Smooth muscle cell (in vitro differentiated cells): ENCODE measurements around the gene FAT1. TPM values are rescaled to one million over a fixed set of nuclear protein-coding genes. Genes with fewer than 3 reads are reported as not detected.
A peak's percentile ranks its signal among the peaks of the same experiment; 100 is the strongest.

Experiments used
- DNase-seq: peaks from one replicate; lab custom pipeline; 2025; ENCODE audit not compliant: unreplicated experiment; lab: John Stamatoyannopoulos, UW
- H2AFZ ChIP-seq: fragments of 200-600 bp; sonication (generic); 2 replicates; pipeline ENCODE4 v1.6.0; 2016; ENCODE audit warnings: antibody characterized with exemption, low read depth, mild to moderate bottlenecking
- H3F3A ChIP-seq: fragments of 200-600 bp; sonication (generic); 2 replicates; pipeline ENCODE4 v1.6.0; 2017; ENCODE audit warnings: antibody characterized with exemption, low read depth
- H3K27ac ChIP-seq: fragments of 200-600 bp; sonication (generic); 2 replicates; pipeline ENCODE4 v1.5.1; 2016; ENCODE audit warnings: low read depth, mild to moderate bottlenecking
- H3K27me3 ChIP-seq: fragments of 200-600 bp; sonication (generic); 2 replicates; pipeline ENCODE4 v1.6.1; 2016; ENCODE audit warnings: low read depth, mild to moderate bottlenecking
- H3K36me3 ChIP-seq: fragments of 200-600 bp; sonication (generic); 2 replicates; pipeline ENCODE4 v1.5.1; 2016; ENCODE audit warnings: low read depth
- H3K4me1 ChIP-seq: fragments of 200-600 bp; sonication (generic); 2 replicates; pipeline ENCODE4 v1.5.1; 2016; ENCODE audit warnings: low read depth
- H3K4me2 ChIP-seq: fragments of 200-600 bp; sonication (generic); 2 replicates; pipeline ENCODE4 v1.6.0; 2016; ENCODE audit warnings: mild to moderate bottlenecking
- H3K4me3 ChIP-seq: fragments of 200-600 bp; sonication (generic); 2 replicates; pipeline ENCODE4 v1.5.1; 2016; ENCODE audit warnings: mild to moderate bottlenecking
- H3K79me2 ChIP-seq: fragments of 200-600 bp; sonication (generic); 2 replicates; pipeline ENCODE4 v1.6.0; 2016; ENCODE audit warnings: low read depth, mild to moderate bottlenecking
- H3K9ac ChIP-seq: fragments of 200-600 bp; sonication (generic); 2 replicates; pipeline ENCODE4 v1.6.0; 2016; ENCODE audit warnings: low read depth
- H3K9me3 ChIP-seq: fragments of 200-600 bp; sonication (generic); replicated peaks from 2 replicates; pipeline ENCODE4 v1.5.1; 2016; ENCODE audit warnings: low read depth
- H4K20me1 ChIP-seq: fragments of 200-600 bp; sonication (generic); 2 replicates; pipeline ENCODE4 v1.6.0; 2016; ENCODE audit warnings: low read depth
- WGBS: methylation state at CpG from one replicate; pipeline ENCODE4 v1.1.7; 2016; ENCODE audit warnings: low lambda C conversion rate; 5-methylcytosine and 5-hydroxymethylcytosine counted together
- polyA plus RNA-seq: library from polyadenylated mRNA; unstranded; fragments of >200 nt; fragmentation: Nextera tagmentation; extraction: Ambion mirVana; gene quantifications from 2 replicates; pipeline ENCODE4 v1.2.1, GENCODE V29; 2016
- total RNA-seq: library from RNA; depleted of rRNA; stranded (reverse); fragments of >200 nt; gene quantifications from 2 replicates; pipeline ENCODE4 v1.2.3, GENCODE V29; 2014
- TF ChIP-seq, protein P1 (sequence below): fragments of 200-600 bp; sonication (generic); IDR thresholded peaks from 2 replicates; pipeline ENCODE4 v1.5.1; 2017; ENCODE audit warnings: borderline replicate concordance, mild to moderate bottlenecking, antibody characterized with exemption; ENCODE audit not compliant: insufficient read depth, poor library complexity, severe bottlenecking

The FAT1 gene
- total and polyA plus RNA-seq, 2 experiments from 2014 or later: 42.4 to 395 TPM

DNA sequence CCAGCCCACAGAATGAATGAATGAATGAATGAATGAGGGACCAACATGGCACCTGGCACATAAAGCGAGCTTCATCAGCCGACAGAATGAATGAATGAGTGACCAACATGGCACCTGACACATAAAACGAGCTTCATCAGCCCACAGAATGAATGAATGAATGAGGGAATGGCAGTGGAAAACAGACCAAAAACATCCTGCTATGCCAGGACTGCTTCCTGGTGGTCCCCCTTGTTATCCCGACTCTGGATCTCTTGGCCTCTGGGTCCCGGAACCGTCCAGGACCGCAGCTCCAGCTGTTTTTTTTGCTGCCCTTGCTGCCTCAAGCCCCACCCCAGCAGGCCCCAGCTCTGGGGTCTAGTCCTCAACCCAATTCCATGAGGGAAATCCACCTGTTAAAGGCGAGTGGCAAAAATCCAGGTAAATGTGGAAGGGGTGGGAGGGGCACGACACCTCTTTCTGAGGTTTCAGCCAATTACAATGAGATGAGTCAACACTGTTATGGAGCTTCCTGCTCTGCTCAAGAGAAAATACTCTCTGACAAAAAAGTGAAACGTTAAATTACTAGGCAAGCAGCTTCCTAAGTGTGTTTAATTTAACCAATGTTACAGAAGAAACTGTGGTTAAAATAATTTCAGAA, 96.3 kb downstream of the FAT1 start:
- no peak overlapping the region for H3K4me2 ChIP-seq
- H3K27ac ChIP-seq: peak overlapping the region; percentile 17
- no peak overlapping the region for H3K9ac ChIP-seq
- peaks cover 5% of the 10 kb centered on the region for H3K36me3 ChIP-seq
- H3F3A ChIP-seq: peaks cover 9% of the 10 kb centered on the region
- H3K27me3 ChIP-seq: no peaks in the 10 kb centered on the region
- H3K4me1 ChIP-seq: peaks cover 19% of the 10 kb centered on the region
- peaks cover 3% of the 10 kb centered on the region for H3K9me3 ChIP-seq
- no peak for DNase-seq
- WGBS: 85% methylated on average over 10 of the region's 10 CpGs
- TF ChIP-seq, protein P1, sequence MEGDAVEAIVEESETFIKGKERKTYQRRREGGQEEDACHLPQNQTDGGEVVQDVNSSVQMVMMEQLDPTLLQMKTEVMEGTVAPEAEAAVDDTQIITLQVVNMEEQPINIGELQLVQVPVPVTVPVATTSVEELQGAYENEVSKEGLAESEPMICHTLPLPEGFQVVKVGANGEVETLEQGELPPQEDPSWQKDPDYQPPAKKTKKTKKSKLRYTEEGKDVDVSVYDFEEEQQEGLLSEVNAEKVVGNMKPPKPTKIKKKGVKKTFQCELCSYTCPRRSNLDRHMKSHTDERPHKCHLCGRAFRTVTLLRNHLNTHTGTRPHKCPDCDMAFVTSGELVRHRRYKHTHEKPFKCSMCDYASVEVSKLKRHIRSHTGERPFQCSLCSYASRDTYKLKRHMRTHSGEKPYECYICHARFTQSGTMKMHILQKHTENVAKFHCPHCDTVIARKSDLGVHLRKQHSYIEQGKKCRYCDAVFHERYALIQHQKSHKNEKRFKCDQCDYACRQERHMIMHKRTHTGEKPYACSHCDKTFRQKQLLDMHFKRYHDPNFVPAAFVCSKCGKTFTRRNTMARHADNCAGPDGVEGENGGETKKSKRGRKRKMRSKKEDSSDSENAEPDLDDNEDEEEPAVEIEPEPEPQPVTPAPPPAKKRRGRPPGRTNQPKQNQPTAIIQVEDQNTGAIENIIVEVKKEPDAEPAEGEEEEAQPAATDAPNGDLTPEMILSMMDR: no peak
- no peak overlapping the region for H2AFZ ChIP-seq
- no peaks in the 10 kb centered on the region for H3K79me2 ChIP-seq
- no peak overlapping the region for H3K4me3 ChIP-seq
- peaks cover 53% of the 10 kb centered on the region for H4K20me1 ChIP-seq

DNA sequence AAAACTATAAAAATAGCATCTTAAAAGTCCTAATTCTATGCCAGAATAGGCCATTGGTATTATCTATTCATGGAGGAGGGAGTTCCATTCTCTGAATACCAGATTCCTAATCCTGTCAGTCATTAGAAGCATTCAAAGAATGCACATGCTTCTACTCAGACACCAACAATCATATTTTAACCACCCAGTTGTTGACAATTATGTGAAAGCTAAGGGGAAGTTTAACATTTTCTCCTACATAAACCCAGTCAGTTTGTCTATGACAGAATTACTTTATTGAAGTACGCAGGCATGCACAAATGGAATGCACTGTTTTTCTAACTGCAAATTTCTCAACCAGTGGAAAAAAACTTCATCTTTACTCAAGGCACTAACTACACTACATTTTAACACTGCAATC, 98.7 kb downstream of the FAT1 start:
- no peaks in the 10 kb centered on the region for H3K27me3 ChIP-seq
- no peak for DNase-seq
- H3K4me2 ChIP-seq: no peak overlapping the region
- no peak overlapping the region for H3K4me3 ChIP-seq
- WGBS: 21% methylated on average over 1 of the region's 1 CpG
- H2AFZ ChIP-seq: no peak overlapping the region
- TF ChIP-seq, protein P1: no peak
- H4K20me1 ChIP-seq: peaks cover 66% of the 10 kb centered on the region
- peaks cover 12% of the 10 kb centered on the region for H3K36me3 ChIP-seq
- peaks cover 18% of the 10 kb centered on the region for H3F3A ChIP-seq
- H3K79me2 ChIP-seq: no peaks in the 10 kb centered on the region
- peak overlapping the region; percentile 0 for H3K27ac ChIP-seq
- H3K9ac ChIP-seq: no peak overlapping the region
- H3K9me3 ChIP-seq: peaks cover 3% of the 10 kb centered on the region
- H3K4me1 ChIP-seq: peaks cover 19% of the 10 kb centered on the region

DNA sequence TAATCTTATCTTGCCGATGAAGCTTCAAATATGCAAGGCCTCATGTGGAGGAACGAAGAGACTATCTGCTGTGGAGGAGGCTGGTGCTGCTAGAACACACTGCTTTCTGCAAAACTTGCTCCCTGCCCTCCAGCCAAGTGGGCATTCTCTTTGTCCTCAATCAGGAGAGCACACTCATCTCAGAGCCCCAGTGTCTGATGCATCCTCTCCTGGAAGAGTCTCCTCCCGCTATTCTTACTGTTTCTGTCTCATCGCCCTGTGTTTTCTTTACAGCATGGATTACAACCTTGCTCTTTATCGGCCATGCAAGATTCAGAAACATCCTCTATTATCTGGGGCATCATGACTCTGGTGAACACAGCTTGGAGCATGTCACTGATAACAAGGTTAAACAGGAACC, 100.1 kb downstream of the FAT1 start:
- no peak for DNase-seq
- 90% methylated on average over 5 of the region's 5 CpGs for WGBS
- H4K20me1 ChIP-seq: peaks cover 80% of the 10 kb centered on the region
- peaks cover under 1% of the 10 kb centered on the region for H3K9me3 ChIP-seq
- H2AFZ ChIP-seq: no peak overlapping the region
- peaks cover 9% of the 10 kb centered on the region for H3K36me3 ChIP-seq
- H3F3A ChIP-seq: peaks cover 18% of the 10 kb centered on the region
- H3K27ac ChIP-seq: no peak overlapping the region
- no peaks in the 10 kb centered on the region for H3K79me2 ChIP-seq
- TF ChIP-seq, protein P1: no peak
- H3K9ac ChIP-seq: no peak overlapping the region
- H3K4me2 ChIP-seq: no peak overlapping the region
- no peak overlapping the region for H3K4me3 ChIP-seq
- peaks cover 19% of the 10 kb centered on the region for H3K4me1 ChIP-seq
- no peaks in the 10 kb centered on the region for H3K27me3 ChIP-seq

DNA sequence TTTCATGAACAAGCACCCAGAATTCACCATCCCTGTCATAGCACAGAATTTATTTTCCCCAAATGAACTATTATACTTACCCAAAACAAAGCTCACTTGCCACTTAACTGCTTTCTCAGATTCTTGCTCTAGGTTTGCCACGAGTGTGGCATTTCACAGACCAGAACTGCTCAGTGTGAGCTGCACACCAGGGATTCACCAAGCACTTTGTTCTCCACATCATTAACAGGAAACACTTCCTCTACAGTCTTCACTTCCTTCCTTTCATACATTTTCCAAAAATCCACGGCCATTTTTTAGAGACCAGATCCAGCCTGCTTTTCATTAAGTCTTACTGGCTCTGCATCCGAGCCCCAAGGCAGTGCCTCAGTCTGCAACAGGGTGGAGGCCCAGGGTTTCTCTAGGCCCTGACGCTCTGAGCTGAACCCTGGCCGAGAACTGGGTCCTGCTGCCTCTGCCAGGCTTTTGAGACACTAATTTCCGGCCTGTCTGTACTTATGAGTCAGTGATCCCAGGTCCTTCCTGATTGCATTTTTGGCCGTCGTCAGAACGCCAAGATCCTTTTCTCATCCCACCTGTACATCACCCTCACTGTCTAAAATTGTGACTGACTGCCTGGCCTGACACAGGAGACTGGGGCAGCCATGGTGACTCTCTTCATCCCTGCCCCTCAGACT, 100.7 kb downstream of the FAT1 start:
- peaks cover 9% of the 10 kb centered on the region for H3K36me3 ChIP-seq
- H3K27ac ChIP-seq: peak overlapping the region; percentile 59
- H3K4me1 ChIP-seq: peaks cover 19% of the 10 kb centered on the region
- H3K4me3 ChIP-seq: no peak overlapping the region
- no peaks in the 10 kb centered on the region for H3K9me3 ChIP-seq
- no peaks in the 10 kb centered on the region for H3K79me2 ChIP-seq
- H3K4me2 ChIP-seq: no peak overlapping the region
- no peak for DNase-seq
- no peaks in the 10 kb centered on the region for H3K27me3 ChIP-seq
- peaks cover 84% of the 10 kb centered on the region for H4K20me1 ChIP-seq
- no peak overlapping the region for H2AFZ ChIP-seq
- H3F3A ChIP-seq: peaks cover 18% of the 10 kb centered on the region
- WGBS: 64% methylated on average over 9 of the region's 9 CpGs
- no peak overlapping the region for H3K9ac ChIP-seq
- TF ChIP-seq, protein P1: no peak
